Measurements from ENCODE around the gene HAVCR1. TPM values are rescaled to one million over a fixed set of nuclear protein-coding genes. Genes with fewer than 3 reads are reported as not detected.

The HAVCR1 gene
- total RNA-seq, 1 experiment from 2014 or later, result not detected

DNA sequence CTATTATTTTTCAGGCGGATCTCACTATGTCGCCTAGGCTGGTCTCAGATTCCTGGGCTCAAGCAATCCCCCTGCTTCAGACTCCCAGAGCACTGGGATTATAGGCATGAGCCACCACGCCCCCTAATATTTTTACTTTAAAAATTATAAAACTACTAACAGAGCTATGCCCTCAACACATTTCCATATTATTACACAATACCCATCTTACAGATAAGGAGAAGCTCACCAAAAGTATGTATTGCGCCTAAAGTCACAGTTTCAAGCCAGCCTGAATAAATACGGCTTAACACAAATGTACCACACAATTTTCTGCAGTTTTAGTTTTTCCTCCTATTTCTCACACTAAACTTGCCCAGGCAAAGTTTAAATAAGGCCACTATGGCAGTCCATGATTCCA, 9.9 kb upstream of the HAVCR1 start (continued):
- TF ChIP-seq, protein P1, sequence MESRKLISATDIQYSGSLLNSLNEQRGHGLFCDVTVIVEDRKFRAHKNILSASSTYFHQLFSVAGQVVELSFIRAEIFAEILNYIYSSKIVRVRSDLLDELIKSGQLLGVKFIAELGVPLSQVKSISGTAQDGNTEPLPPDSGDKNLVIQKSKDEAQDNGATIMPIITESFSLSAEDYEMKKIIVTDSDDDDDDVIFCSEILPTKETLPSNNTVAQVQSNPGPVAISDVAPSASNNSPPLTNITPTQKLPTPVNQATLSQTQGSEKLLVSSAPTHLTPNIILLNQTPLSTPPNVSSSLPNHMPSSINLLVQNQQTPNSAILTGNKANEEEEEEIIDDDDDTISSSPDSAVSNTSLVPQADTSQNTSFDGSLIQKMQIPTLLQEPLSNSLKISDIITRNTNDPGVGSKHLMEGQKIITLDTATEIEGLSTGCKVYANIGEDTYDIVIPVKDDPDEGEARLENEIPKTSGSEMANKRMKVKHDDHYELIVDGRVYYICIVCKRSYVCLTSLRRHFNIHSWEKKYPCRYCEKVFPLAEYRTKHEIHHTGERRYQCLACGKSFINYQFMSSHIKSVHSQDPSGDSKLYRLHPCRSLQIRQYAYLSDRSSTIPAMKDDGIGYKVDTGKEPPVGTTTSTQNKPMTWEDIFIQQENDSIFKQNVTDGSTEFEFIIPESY (IDR thresholded peaks at IDR 0.05; ENCODE audit: extremely low read depth, insufficient replicate concordance, low read length), result no peak
- TF ChIP-seq ELF1 (IDR thresholded peaks at IDR 0.05; ENCODE audit: borderline replicate concordance, low read depth) (no peak), EZH2 (IDR thresholded peaks at IDR 0.05) (no peak), SP1 (IDR thresholded peaks at IDR 0.05; ENCODE audit: low read depth) (no peak)

DNA sequence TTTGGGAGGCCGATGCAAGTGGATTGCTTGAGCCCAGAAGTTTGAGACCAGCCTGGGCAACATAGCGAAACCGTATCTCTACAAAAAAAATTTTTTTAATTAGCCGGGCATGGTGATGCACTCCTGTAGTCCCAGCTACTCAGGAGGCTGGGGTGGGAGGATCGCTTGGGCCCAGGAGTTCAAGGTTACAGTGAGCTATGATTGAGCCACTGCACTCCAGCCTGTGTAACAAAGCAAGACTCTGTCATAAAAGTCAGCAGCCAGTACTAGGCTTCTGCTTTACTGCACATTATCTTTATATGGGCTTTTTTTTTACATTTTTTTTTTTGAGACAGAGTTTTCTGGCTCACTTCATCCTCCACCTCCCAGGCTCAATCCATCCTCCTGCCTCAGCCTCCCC, 9.4 kb upstream of the HAVCR1 start:
- Histone ChIP-seq H3K4me2 (ENCODE audit: low read length) (no peak overlapping the region), H3K9me2 (ENCODE audit: insufficient read depth) (no peaks in the 10 kb centered on the region), H3K79me2 (ENCODE audit: insufficient read depth, low read length) (no peaks in the 10 kb centered on the region), H3K27me3 (ENCODE audit: insufficient read depth, low read length) (no peaks in the 10 kb centered on the region), H3K4me3 (replicated peaks in 1 of 2; ENCODE audit: low read depth in 1 of 2, low read length in 2 of 2) (no peak overlapping the region), H3K27ac (ENCODE audit: low read depth, low read length) (no peak overlapping the region), H3K4me1 (ENCODE audit: control insufficient read depth in 1 of 2, insufficient read depth in 2 of 2, low read length in 2 of 2) (peaks cover 4 to 17% of the 10 kb centered on the region in 2 experiments; a peak in 3 of 4 replicates), H4K20me1 (ENCODE audit: insufficient read depth) (no peaks in the 10 kb centered on the region), H3K36me3 (ENCODE audit: control insufficient read depth in 1 of 2, insufficient read depth in 2 of 2, low read length in 2 of 2) (no peaks in the 10 kb centered on the region), H3K9ac (ENCODE audit: low read length) (no peak overlapping the region), H2AFZ (ENCODE audit: low read depth, low read length, poor library complexity, severe bottlenecking) (no peak overlapping the region), H3K9me3 (ENCODE audit: control insufficient read depth in 1 of 2, insufficient read depth in 1 of 2, low read depth in 1 of 2, low read length in 2 of 2) (no peaks in the 10 kb centered on the region)
- DNase-seq (ENCODE audit: low read depth, low spot score), result no peak
- CTCF ChIA-PET, result no interaction called here
- no TSS peak for BruUV-seq (replicated peaks)
- intact Hi-C loops (cut with micrococcal nuclease), result no loop called here
- ATAC-seq, result no peak
- TF ChIP-seq POLR2AphosphoS5 (IDR thresholded peaks at IDR 0.05; ENCODE audit: low read depth, low read length) (no peak), ZFX (IDR thresholded peaks at IDR 0.05) (no peak), JUND (IDR thresholded peaks at IDR 0.05) (no peak), POLR2A (IDR thresholded peaks at IDR 0.05; ENCODE audit: borderline replicate concordance, extremely low read depth, insufficient read depth, insufficient read length) (no peak), SIN3A (IDR thresholded peaks at IDR 0.05; ENCODE audit: low read depth) (no peak), FOSL1 (IDR thresholded peaks at IDR 0.05; ENCODE audit: low read depth) (no peak), EZH2 (IDR thresholded peaks at IDR 0.05) (no peak), ELF1 (IDR thresholded peaks at IDR 0.05; ENCODE audit: borderline replicate concordance, low read depth) (no peak), RAD21 (IDR thresholded peaks at IDR 0.05; ENCODE audit: low read depth) (no peak), SRF (IDR thresholded peaks at IDR 0.05; ENCODE audit: low read depth) (no peak)
- TF ChIP-seq, protein P2, sequence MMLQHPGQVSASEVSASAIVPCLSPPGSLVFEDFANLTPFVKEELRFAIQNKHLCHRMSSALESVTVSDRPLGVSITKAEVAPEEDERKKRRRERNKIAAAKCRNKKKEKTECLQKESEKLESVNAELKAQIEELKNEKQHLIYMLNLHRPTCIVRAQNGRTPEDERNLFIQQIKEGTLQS (IDR thresholded peaks at IDR 0.05), result no peak
- TF ChIP-seq, protein P3, sequence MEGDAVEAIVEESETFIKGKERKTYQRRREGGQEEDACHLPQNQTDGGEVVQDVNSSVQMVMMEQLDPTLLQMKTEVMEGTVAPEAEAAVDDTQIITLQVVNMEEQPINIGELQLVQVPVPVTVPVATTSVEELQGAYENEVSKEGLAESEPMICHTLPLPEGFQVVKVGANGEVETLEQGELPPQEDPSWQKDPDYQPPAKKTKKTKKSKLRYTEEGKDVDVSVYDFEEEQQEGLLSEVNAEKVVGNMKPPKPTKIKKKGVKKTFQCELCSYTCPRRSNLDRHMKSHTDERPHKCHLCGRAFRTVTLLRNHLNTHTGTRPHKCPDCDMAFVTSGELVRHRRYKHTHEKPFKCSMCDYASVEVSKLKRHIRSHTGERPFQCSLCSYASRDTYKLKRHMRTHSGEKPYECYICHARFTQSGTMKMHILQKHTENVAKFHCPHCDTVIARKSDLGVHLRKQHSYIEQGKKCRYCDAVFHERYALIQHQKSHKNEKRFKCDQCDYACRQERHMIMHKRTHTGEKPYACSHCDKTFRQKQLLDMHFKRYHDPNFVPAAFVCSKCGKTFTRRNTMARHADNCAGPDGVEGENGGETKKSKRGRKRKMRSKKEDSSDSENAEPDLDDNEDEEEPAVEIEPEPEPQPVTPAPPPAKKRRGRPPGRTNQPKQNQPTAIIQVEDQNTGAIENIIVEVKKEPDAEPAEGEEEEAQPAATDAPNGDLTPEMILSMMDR (IDR thresholded peaks at IDR 0.05 in 2 of 3, conservative IDR thresholded peaks at IDR 0.05 in 1 of 3; ENCODE audit: borderline replicate concordance in 1 of 3, insufficient read depth in 1 of 3, low read depth in 2 of 3, low read length in 2 of 3), result no peak
- POLR2A ChIA-PET, result no interaction called here
- RAD21 ChIA-PET (ENCODE audit: low non-redundant PET in 1 of 2, low total read pairs in 2 of 2, uncharacterized antibody in 2 of 2, unreplicated experiment in 2 of 2), result no interaction called here
